Medulla oblongata (tissue), 1 donor: Measurements from ENCODE around the gene RCN1.
"Not testable (repeated sequence)": the region's sequence is repeated elsewhere in the genome, so short reads cannot be mapped to it uniquely, and the experiment has no call there.

ENCODE experiments used
- DNase-seq: peaks from one replicate; pipeline ENCODE4 v3.0.0-alpha.2; 2015; ENCODE audit errors: extremely low spot score

RCN1 gene

DNA sequence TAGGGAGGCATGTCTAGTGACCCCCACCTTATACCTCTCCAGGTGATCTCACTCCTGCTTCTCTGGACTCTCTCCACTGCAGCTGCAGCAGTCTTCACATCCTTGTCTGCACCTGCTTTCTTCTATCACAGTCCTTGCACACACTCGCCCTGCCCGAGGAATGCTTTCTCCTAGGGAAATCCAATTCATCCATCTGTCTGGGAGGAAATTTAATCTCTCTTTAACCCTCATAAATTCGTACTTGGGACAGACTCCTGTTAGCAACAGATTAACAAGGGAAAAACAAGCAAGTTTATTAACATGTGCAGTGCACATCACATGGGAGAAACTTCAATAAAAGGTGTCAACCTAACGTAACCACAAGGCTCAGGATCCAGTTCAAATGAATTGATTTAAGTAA, 11.3 kb upstream of the RCN1 start:
- no peak for DNase-seq

- DNase-seq, result no peak
These were observed 10.4 kb upstream of the RCN1 start for GRCh38 chr11:32080361-32080980.

- DNase-seq, result no peak
These were observed 9.7 kb upstream of the RCN1 start for GRCh38 chr11:32081129-32081641.

- no peak for DNase-seq
These were observed 9.0 kb upstream of the RCN1 start for GRCh38 chr11:32081901-32082300.

DNA sequence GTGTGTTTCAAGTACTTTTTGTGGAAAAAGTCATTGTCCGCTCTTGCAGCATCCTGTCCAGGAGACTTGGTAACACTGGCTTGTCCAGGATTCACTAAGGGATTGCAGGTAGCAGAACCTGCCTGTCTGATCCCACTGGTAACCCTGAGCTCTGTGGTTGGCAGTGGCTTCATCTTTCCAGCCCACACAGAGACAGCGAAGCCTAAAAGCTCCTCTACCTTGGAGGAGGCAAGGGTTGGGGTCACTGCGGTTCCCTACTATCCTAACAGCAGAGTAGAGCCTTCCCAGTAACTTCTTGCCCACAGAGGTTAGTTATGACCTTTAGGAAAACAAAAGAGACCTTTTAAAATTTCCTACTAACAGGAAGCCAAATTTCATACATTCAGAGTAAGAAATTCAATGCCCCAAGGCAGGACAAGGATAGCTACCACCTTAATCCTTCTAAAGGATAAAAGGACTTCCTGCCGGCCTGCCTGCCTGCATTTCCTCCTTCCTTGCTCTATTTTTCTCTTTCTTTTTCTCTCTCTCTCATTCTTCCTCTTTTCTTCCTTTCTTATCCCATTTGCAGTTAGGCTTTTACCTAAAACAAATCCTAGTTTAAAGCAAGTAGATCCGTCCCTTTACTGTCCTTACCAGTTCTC, 8.4 kb upstream of the RCN1 start:
- no peak for DNase-seq

GRCh38 chr11:32087597-32087996, 3.3 kb upstream of the RCN1 start:
- DNase-seq, result no peak

- DNase-seq, result no peak
These were observed 2.5 kb upstream of the RCN1 start for GRCh38 chr11:32088117-32088941.

DNA sequence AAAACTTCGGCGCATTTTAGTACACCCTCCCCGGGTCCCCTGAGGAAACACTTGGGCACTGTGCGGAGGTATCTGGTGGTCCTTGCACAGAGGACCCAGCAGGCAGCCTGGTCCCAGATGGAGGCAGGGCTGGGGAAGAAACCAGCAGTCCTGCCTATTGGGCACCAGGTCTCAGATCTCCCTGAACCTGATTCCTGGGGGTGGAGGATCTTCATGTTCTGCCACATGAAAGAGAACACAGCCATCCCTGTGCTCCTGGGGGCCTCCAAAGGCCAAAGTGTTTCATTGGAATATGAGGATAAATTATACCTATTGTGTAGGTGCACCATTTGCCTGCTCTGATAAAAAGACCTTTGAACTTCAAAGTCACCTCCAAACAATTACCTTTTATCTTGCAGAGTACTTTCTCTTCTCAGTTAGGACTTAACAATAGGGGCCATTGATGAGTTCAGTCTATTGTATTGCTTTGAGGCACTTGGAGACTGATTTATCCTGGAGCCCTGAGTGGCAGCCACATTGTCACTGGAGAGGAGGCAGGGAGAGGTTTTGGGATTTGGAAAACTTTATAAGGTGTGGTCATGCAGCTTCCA, 1.8 kb downstream of the RCN1 start:
- no peak for DNase-seq

GRCh38 chr11:32094923-32095322, 4.0 kb downstream of the RCN1 start:
- peak; percentile 21 for DNase-seq

GRCh38 chr11:32098142-32098903, 7.4 kb downstream of the RCN1 start:
- no peak for DNase-seq

DNA sequence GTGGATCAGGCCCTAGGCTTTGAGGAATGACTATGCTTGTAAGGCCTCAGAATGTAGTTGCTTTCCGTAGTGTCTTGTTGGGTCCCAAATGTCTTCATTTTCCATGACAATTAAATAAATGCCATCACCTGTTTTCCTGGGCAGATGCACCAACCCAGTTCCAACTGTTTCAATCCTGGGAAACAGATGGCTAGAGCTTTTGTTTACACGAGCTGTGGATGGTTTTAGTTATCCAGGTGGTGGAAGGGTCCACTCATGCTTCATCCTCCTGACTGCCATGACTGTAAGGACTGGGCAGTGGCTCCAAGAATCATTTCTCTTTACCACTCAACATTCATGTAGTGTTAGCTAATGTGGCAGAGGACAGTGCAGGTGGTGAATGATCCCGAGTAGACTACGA, 8.6 kb downstream of the RCN1 start:
- DNase-seq, result no peak

DNA sequence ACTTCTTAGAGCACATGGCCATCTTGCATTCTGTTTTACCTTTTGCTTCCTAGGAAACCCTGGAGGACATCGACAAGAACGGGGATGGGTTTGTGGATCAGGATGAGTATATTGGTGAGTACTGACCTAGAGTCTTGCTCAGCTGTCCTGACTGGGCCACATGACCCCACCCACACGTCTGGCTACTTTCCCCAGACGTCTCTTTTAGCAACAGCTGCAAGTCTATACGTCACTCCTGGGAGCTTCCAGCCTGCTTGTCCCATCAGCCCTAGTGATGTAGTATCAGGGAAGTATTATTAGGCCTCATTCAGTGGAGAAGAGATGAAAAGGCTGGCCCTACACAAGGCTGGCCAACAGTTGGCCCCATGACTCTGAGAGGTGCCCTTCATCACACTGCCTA, 9.6 kb downstream of the RCN1 start:
- DNase-seq, result no peak

DNA sequence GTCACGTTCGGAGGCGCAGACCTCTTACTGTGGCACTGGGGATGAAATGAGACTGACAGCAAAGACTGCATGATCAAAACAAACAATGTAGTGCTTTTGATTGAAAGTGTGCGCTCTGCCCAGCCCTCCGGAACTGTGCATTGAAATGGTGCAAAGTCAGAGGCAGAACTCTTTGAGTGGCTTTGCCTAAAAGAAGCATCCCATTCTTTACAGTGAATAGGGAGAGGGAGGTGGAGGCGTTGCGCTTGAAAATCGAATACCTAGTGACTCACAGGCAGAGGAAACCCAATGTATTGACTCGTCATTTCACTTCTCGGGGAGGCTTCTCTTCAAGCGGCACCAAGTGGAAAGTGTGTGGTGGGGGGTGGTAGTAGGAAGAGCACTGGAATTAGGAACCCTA, 10.9 kb downstream of the RCN1 start:
- DNase-seq, result no peak

- not testable (repeated sequence) for DNase-seq
These were observed 12.3 kb downstream of the RCN1 start for GRCh38 chr11:32103121-32103719.

- no peak for DNase-seq
These were observed 13.1 kb downstream of the RCN1 start for GRCh38 chr11:32103941-32104340.

DNA sequence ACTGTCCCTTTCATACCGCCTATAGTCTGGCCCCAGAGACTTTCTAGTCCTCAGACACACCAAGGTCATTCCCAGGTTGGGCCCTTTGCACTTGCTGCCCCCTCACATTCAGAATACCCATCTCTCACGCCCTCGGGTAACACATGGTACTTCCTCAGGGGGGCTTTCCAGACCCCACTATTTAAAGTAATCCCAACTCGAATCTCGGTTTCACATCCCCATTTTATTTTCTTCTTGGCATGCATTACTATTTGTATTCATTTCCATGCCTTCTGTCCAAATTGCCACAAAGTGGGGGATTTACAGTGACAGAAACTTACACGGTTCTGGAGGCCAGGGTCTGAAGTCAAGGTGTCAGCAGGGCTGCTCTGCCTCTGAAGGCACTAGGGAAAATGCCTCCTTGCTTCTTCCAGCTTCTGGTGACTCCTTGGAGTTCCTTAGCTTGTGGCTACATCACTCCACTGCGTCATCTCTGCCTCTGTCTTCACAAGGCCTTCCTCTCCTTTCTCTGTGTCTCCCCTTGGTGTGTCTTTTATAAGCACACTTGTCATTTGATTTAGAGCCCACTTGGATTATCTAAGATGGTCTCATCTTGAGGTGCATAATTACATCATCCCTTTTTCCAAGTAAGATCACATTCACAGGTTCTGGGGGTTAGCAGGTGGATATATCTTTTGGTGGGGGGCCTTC, 15.1 kb downstream of the RCN1 start:
- no peak for DNase-seq

DNA sequence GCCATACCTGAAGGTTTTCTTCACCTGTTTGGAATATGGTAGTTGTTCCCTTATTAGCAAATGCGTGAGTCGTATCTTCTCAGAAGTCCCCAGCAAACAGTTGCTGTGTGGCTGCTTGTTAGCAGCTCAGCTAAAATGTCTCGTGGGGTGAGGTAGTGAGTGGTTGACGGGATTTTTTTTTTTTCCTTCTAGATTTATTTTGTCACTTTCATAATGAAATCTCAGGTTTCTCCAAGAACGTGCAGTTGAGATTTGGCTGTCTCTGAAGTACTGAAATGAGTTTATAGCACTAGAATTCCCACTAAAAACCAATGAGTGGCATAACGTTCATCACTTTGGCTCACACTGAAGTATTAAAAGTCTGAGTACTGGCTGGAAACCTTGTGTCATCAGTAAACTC, 16.8 kb downstream of the RCN1 start:
- DNase-seq, result no peak

DNA sequence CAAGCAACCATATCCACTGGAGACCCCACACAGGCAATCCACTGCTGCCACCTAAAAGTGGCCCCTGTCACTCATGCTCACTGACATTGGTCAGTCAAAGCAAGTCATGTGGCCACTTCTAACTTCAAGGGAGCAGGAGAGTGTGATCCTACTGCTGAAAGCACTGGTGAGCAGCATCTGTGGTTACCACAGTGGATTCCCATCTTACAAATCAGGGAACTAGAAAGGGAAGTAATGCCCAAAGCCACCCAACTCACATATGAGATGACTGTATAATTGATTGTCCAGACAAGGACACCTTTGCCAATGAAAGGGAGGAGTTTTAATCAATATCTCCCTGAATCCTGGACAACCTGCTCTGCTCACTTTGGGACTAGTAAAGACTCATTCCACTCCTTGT, 17.7 kb downstream of the RCN1 start:
- no peak for DNase-seq

DNA sequence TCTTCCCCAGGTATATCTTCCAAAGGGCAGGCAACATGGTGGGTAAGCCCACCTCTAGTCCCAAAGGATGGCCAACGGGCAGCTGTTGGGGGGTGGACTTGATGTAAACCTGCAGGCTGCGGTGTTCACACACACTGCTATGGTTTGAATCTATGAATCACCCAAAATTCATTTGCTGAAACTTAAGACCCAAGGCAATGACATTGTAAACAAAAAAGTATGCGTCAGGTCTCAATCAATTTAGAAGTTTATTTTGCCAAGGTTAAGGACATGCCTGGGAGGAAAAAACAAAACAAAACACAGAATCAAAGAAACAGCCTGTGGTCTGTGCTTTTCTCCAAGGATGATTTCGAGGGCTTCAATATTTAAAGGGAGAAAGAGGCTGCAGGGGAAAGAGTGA, 18.3 kb downstream of the RCN1 start:
- no peak for DNase-seq

DNA sequence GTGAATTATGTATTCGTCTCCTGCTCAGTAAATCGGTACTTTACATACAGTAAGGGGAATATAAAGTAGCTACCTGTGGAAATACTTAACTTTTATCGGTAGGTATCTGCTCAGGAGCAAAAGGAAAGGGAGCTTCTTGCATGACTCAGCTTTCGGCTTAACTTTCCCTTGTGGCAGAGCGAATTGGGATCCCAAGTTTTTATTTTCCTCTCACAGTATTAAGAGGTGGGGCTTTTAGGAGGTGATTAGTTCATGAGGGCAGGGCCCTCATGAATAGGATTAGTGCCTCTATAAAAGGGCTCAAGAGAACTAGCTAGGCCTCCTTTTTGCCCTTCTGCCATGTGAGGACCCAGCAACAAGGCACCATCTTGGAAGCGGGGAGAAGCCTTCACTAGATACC, 18.7 kb downstream of the RCN1 start:
- no peak for DNase-seq

DNA sequence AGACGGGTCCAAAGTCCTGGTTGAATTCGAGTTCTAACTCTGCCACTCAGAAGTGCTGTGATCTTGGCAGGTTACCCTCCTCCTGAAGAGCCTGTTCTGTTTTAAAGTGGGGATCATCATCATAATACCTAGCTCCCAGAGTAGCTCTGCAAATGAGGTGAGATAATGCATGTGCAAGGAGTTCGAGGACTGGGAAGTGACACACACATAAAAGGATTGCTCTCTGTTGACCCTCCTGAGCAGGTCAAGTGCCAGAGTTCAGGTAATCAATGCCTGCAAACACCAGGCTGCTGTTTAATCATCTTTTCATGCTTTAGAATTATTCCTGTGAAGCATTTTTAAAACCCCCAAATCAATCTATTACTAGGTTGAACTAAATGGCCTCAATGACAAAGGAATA, 19.9 kb downstream of the RCN1 start:
- no peak for DNase-seq
